ENCODE measurements around the gene POLR2E. TPM values are rescaled to one million over a fixed set of nuclear protein-coding genes. Genes with fewer than 3 reads are reported as not detected.

POLR2E gene
- total and polyA plus RNA-seq, 2 of the 13 experiments (the other 11 are each of a cell fraction or from before 2014, with no cell fraction given): 140 to 272 TPM

DNA sequence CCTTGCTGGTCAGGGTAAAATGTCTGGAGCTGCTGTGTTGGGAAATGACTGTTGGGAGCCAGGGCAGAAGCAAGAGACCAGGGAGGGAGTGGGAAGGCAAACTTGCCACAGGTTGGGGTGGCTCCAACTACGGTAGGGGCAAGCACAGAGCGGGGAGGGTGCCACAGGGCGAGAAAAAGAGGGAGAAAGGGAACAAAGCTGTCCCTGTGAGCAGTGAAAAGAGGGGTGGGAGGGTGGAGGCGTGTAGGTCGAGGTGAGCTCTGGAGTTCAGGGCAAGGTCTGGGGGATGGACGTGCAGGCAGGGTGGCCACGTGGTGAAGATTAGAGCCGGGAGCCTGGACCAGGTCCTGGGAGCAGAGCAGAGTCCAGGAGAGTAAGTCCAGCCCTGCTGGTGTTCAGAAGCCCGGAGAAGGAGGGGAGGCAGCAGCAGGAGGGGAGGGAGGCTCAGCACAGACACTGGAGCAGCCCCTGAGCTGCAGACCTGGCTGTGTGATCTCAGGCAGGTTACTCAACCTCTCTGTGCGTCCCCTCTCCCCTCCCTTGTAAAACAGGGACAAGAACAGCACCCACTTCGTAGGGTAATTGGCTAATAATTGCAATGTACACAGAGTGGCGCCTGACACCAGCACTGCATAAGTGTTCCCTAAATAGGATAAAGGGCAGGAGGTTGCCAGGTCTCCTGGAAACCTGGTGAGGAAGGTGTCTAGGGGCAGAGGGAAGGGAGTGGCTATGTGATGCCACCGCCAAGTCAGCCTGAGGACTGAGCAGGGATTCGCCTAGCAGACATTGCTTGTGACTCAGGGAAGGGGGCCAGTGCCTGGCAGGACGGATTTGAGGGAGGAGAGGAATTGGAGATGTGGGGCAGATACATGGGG is 3.2 kb upstream of the POLR2E start (continued):
- TF ChIP-seq ARID4A (CRISPR knock-in tag; IDR thresholded peaks at IDR 0.05; ENCODE audit: borderline replicate concordance) (peak; percentile 79; the same call in 1 of the 2 replicates), SIX1 (CRISPR knock-in tag; IDR thresholded peaks at IDR 0.05; ENCODE audit: borderline replicate concordance) (no peak), ZFP36 (IDR thresholded peaks at IDR 0.05; ENCODE audit: borderline replicate concordance, low read depth, low read length, partially characterized antibody) (peak; percentile 92), ZNF672 (CRISPR knock-in tag; IDR thresholded peaks at IDR 0.05) (no peak), ZBTB8A (CRISPR knock-in tag; IDR thresholded peaks at IDR 0.05; ENCODE audit: borderline replicate concordance, low read depth) (no peak; the same call in 1 of the 2 replicates), ZNF274 (CRISPR knock-in tag; IDR thresholded peaks at IDR 0.05) (no peak), MAFF (IDR thresholded peaks at IDR 0.05; ENCODE audit: low read depth, low read length) (no peak), PATZ1 (CRISPR knock-in tag; IDR thresholded peaks at IDR 0.05) (no peak), ZNF143 (CRISPR knock-in tag; IDR thresholded peaks at IDR 0.05) (no peak; the same call in 1 of the 2 replicates), NCOR1 (IDR thresholded peaks at IDR 0.05; ENCODE audit: borderline replicate concordance, low read length) (no peak; the same call in none of the 2 replicates), HNF1A (IDR thresholded peaks at IDR 0.05; ENCODE audit: low read depth) (no peak), HNF1A (CRISPR knock-in tag; IDR thresholded peaks at IDR 0.05; ENCODE audit: borderline replicate concordance) (peak; percentile 51; the same call in 1 of the 2 replicates), ISX (CRISPR knock-in tag; conservative IDR thresholded peaks at IDR 0.05) (no peak), ZBTB21 (CRISPR knock-in tag; IDR thresholded peaks at IDR 0.05) (no peak), RCOR2 (CRISPR knock-in tag; IDR thresholded peaks at IDR 0.05) (peak; percentile 95)
